Stomach (tissue), 9 donors: Measurements from ENCODE around the gene PFKFB4. TPM values are rescaled to one million over a fixed set of nuclear protein-coding genes. Genes with fewer than 3 reads are reported as not detected.
A peak's percentile ranks its signal among the peaks of the same experiment; 100 is the strongest.

Experiments used
- DNase-seq, 2 donors: peaks; one replicate each; pipeline versions ENCODE4 v3.0.0 to v3.0.0-alpha.2; 2013 to 2019
- H3K27ac ChIP-seq, 5 donors: fragments of 200-600 bp in 4 of 5; sonication (generic) in 4 of 5; one replicate each; pipeline ENCODE4 v1.5.1; 2013 to 2019; ENCODE audit warnings: mild to moderate bottlenecking in 1 of 5, moderate library complexity in 1 of 5
- H3K27me3 ChIP-seq, 3 donors: fragments of 200-600 bp; sonication (generic); one replicate each; pipeline ENCODE4 v1.5.1; 2017 to 2019; ENCODE audit warnings: mixed run types in 1 of 3
- H3K36me3 ChIP-seq, 4 donors: fragments of 200-600 bp; sonication (generic); 1 replicate in 3 of 4; 2 replicates in 1 of 4; pipeline ENCODE4 v1.5.1; 2016 to 2019
- H3K4me1 ChIP-seq, 4 donors: fragments of 200-600 bp; sonication (generic); one replicate each; pipeline ENCODE4 v1.5.1; 2016 to 2019
- H3K4me3 ChIP-seq, 4 donors: fragments of 200-600 bp; sonication (generic) in 3 of 4; one replicate each; pipeline ENCODE4 v1.5.1; 2016 to 2019; ENCODE audit warnings: mild to moderate bottlenecking in 1 of 4
- H3K9me3 ChIP-seq, 4 donors: fragments of 200-600 bp; sonication (generic); one replicate each; pipeline ENCODE4 v1.5.1; 2016 to 2019
- CTCF ChIP-seq, 7 experiments: fragments of 450-650 bp in 4 of 7; fragments of 200-600 bp in 3 of 7; sonication (generic) in 3 of 7; IDR thresholded peaks; one replicate each; pipeline ENCODE4 v1.5.1; 2016 to 2019; ENCODE audit warnings: antibody characterized with exemption in 7 of 7, control low read depth in 2 of 7, mild to moderate bottlenecking in 1 of 7
- EP300 ChIP-seq: sonication (generic); formaldehyde crosslinking; IDR thresholded peaks from one replicate; pipeline ENCODE4 v1.6.1; 2017; ENCODE audit warnings: antibody characterized with exemption
- POLR2A ChIP-seq, 4 donors: fragments of 450-650 bp; IDR thresholded peaks; one replicate each; pipeline ENCODE4 v1.6.1; 2016; ENCODE audit warnings: antibody characterized with exemption in 4 of 4, control low read depth in 2 of 4, mild to moderate bottlenecking in 1 of 4, moderate library complexity in 1 of 4
- POLR2AphosphoS5 ChIP-seq, 3 donors: sonication (generic); formaldehyde crosslinking; IDR thresholded peaks; one replicate each; pipeline ENCODE4 v1.6.1; 2016; ENCODE audit warnings: antibody characterized with exemption in 3 of 3
- WGBS, 5 donors: extraction: QIAGEN DNeasy Blood & Tissue Kit in 3 of 5; methylation state at CpG; one replicate each; pipeline versions ENCODE4 v1.1.5 to v1.1.7; 2013 to 2018; 5-methylcytosine and 5-hydroxymethylcytosine counted together
- intact Hi-C: fragments of 100-400 bp; cut with DNase I; formaldehyde crosslinking; loops from one replicate; pipeline ENCODE4 v1.15.1; 2023; ENCODE audit warnings: low total_unique reads
- polyA plus RNA-seq, 3 donors: library from polyadenylated mRNA; stranded (reverse); fragments of 200-250 nt; gene quantifications; one replicate each; pipeline ENCODE4 v1.2.3, GENCODE V29; 2013
- total RNA-seq, 5 donors: library from RNA; depleted of rRNA; stranded (reverse); fragments of >200 nt; gene quantifications; one replicate each; pipeline versions ENCODE4 v1.1.0 to v1.2.3, GENCODE V29; 2014 to 2016
- donor health status: healthy with polysubstance abuse.
- donor health status: Bipolar disorder and iron deficiency.
- donor health status: healthy.

The PFKFB4 gene
- total and polyA plus RNA-seq, 8 donors = 0.61 to 9.6 (median 1.5) TPM; not detected in 1

DNA sequence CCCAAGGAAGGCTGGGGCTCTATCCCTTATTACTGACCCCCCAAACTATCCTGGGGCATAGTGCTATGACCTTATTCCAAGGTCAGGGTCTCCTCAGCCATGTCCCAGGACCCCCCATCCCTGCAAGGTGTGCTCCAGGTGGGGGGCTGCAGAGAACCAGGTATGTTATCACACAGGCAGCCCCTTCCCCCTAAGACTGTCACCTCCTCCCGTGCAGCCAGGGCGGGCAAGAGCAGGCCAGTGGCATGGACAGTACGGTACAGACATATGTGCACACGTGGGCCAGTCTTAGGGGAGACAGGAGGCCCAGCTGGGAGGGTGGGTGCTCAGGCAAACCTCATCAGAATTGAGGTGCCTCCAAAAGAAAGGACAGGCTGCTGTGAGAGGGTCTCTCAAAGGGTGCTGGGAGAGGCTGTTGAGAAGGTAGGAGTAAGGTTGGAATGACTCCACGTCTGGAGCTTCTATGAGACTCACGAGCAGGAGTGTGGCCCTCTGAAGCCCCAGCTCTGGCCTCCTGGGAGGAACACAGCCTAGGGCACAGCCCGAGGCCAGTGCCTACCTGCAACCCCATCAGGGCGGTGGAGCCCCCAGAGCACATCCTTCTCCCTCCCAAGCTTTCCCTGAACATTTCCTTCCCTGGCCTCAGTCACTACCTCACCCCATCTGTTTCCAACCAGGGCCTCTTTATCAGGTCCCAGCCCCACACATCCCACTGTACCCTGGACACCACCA lies 40.2 kb upstream of the PFKFB4 start:
- peak overlapping the region in 4 of 5 donors; percentile 79 to 84 (median 82) for H3K27ac ChIP-seq
- TF ChIP-seq CTCF (IDR thresholded peaks at IDR 0.05) (no peak), EP300 (no peak), POLR2A (IDR thresholded peaks at IDR 0.05) (no peak), POLR2AphosphoS5 (IDR thresholded peaks at IDR 0.05) (no peak)
- intact Hi-C loops = no loop called here
- WGBS, 5 donors = 58 to 73% (median 64%) methylated on average over 8 of the region's 8 CpGs
- peaks cover 37 to 56% (median 47%) of the 10 kb centered on the region in 4 donors for H3K36me3 ChIP-seq
- H3K27me3 ChIP-seq = peaks cover 0 to 36% (median 4%) of the 10 kb centered on the region in 3 donors
- peaks cover 29 to 46% (median 38%) of the 10 kb centered on the region in 4 donors for H3K4me1 ChIP-seq
- no peak for DNase-seq
- H3K4me3 ChIP-seq = no peak overlapping the region
- no peaks in the 10 kb centered on the region for H3K9me3 ChIP-seq

- DNase-seq = no peak
- Histone ChIP-seq H3K36me3 (peaks cover 30 to 50% (median 40%) of the 10 kb centered on the region in 4 donors), H3K27me3 (peaks cover 0 to 36% (median 4%) of the 10 kb centered on the region in 3 donors), H3K4me3 (no peak overlapping the region), H3K4me1 (peaks cover 29 to 46% (median 38%) of the 10 kb centered on the region in 4 donors), H3K27ac (peak overlapping the region in 3 of 5 donors; percentile 82 to 84 (median 83)), H3K9me3 (no peaks in the 10 kb centered on the region)
- 44 to 75% (median 58%) methylated on average over 5 of the region's 5 CpGs for WGBS, 5 donors
- intact Hi-C loops = no loop called here
- TF ChIP-seq POLR2AphosphoS5 (IDR thresholded peaks at IDR 0.05) (no peak), CTCF (IDR thresholded peaks at IDR 0.05) (no peak), POLR2A (IDR thresholded peaks at IDR 0.05) (no peak), EP300 (no peak)
These were observed 39.6 kb upstream of the PFKFB4 start for GRCh38 chr3:48596157-48596556.

GRCh38 chr3:48595526-48596121 lies 39.0 kb upstream of the PFKFB4 start:
- peaks cover 25 to 44% (median 35%) of the 10 kb centered on the region in 4 donors for H3K36me3 ChIP-seq
- peak overlapping the region in 3 of 5 donors; percentile 82 to 84 (median 83) for H3K27ac ChIP-seq
- peaks cover 29 to 46% (median 38%) of the 10 kb centered on the region in 4 donors for H3K4me1 ChIP-seq
- peak overlapping the region in 3 of 4 donors; percentile 34 to 40 (median 36) for H3K4me3 ChIP-seq
- WGBS, 5 donors = 13 to 29% (median 21%) methylated on average over 9 to 10 of the region's 10 CpGs
- intact Hi-C loops = no loop called here
- peak; percentile 34 to 60 for DNase-seq
- H3K27me3 ChIP-seq = peaks cover 0 to 36% (median 4%) of the 10 kb centered on the region in 3 donors
- TF ChIP-seq EP300 (no peak), POLR2AphosphoS5 (IDR thresholded peaks at IDR 0.05) (peak in 1 of 3 donors; percentile 3)
- H3K9me3 ChIP-seq = no peaks in the 10 kb centered on the region

DNA sequence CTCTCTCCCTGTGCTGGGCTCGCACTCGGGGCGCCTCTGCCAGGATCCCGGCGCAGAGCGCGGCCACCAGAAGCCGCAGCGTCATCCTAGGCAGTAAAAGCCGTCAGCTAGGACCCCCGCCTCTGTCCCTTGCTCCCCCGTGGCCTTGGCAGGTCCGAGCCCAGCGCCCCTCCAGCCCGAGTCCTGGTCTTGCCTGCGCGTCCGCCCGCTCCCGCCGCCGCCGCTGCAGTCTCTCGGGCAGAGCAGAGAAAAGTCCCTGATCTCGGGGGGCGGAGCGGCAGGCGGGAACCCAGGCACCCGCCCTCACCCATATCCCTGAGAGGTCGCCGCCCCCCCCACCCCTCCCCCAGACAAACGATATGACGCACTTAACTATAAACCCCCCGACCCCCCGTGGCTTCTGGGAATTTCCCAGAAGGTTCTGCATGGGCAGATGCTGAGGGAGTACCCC lies 38.5 kb upstream of the PFKFB4 start, which contains the start of gene COL7A1:
TSS of gene COL7A1 (minus strand) at position 255 of the 451 bp plus-strand sequence. CDS start at position 85, 170 bp downstream.
- peak in 1 of 2 donors; percentile 56 for DNase-seq
- H3K4me3 ChIP-seq = peak within 1 kb of the TSS; percentile 34 to 40 (median 36)
- H3K27ac ChIP-seq = peak within 1 kb of the TSS in 3 of 5 donors; percentile 82 to 84 (median 83)
- H3K27me3 ChIP-seq = peaks cover 0 to 36% (median 4%) of the 10 kb centered on the region in 3 donors
- intact Hi-C loops = no loop called here
- no peak for TF ChIP-seq POLR2AphosphoS5 (IDR thresholded peaks at IDR 0.05)
- no peak for TF ChIP-seq EP300
- no peak for TF ChIP-seq CTCF (IDR thresholded peaks at IDR 0.05)
- no peaks in the 10 kb centered on the region for H3K9me3 ChIP-seq
- peaks cover 29 to 46% (median 38%) of the 10 kb centered on the region in 4 donors for H3K4me1 ChIP-seq
- 1 to 6% (median 5%) methylated on average over 15 to 35 of the region's 35 CpGs for WGBS, 5 donors
- peaks cover 20 to 39% (median 30%) of the 10 kb centered on the region in 4 donors for H3K36me3 ChIP-seq
